Measurements from ENCODE around the gene XAGE1B.
"Not testable (repeated sequence)": the region's sequence is repeated elsewhere in the genome, so short reads cannot be mapped to it uniquely, and the experiment has no call there.

GRCh38 chrX:52495545-52496418, 21.1 kb downstream of the XAGE1B start, which contains the start of gene XAGE1A:
- not testable (repeated sequence) for TF ChIP-seq CTCF, POLR2A (IDR thresholded peaks at IDR 0.05)

All from Peyer's patch (tissue), 4 donors.